GM23338 (cell line): Measurements from ENCODE around the gene PPP1R37. TPM values are rescaled to one million over a fixed set of nuclear protein-coding genes. Genes with fewer than 3 reads are reported as not detected.

Experiments used
- ATAC-seq: fragments of 200-7000 bp; cut with Tn5 transposase; 3 replicates; pipeline ENCODE4 v1.9.1; 2020
- DNase-seq: peaks from one replicate; pipeline ENCODE4 v3.0.0-alpha.2; 2015; ENCODE audit warnings: low spot score
- H2AFZ ChIP-seq: fragments of 200-600 bp; sonication (generic); 2 replicates; pipeline ENCODE4 v1.8.0; 2016; ENCODE audit warnings: antibody characterized with exemption, mild to moderate bottlenecking, moderate library complexity
- H3F3A ChIP-seq: fragments of 200-600 bp; sonication (generic); replicated peaks from 2 replicates; pipeline ENCODE4 v1.8.0; 2017; ENCODE audit warnings: antibody characterized with exemption, mixed run types, low read depth
- H3K27ac ChIP-seq: fragments of 200-600 bp; sonication (generic); 2 replicates; pipeline ENCODE4 v1.6.1; 2016; ENCODE audit warnings: low read depth
- H3K27me3 ChIP-seq: fragments of 200-600 bp; sonication (generic); 2 replicates; pipeline ENCODE4 v1.8.0; 2016; ENCODE audit warnings: mild to moderate bottlenecking, mixed run types, moderate library complexity; ENCODE audit not compliant: insufficient read depth
- H3K36me3 ChIP-seq: fragments of 200-600 bp; sonication (generic); 2 replicates; pipeline ENCODE4 v1.8.0; 2016; ENCODE audit warnings: mild to moderate bottlenecking; ENCODE audit not compliant: insufficient read depth
- H3K4me1 ChIP-seq: fragments of 200-600 bp; sonication (generic); 2 replicates; pipeline ENCODE4 v1.8.0; 2016; ENCODE audit warnings: mild to moderate bottlenecking, moderate library complexity; ENCODE audit not compliant: insufficient read depth
- H3K4me2 ChIP-seq: fragments of 200-600 bp; sonication (generic); 2 replicates; pipeline ENCODE4 v1.7.1; 2017; ENCODE audit warnings: mixed run types
- H3K4me3 ChIP-seq: fragments of 200-600 bp; sonication (generic); 2 replicates; pipeline ENCODE4 v1.6.1; 2016; ENCODE audit warnings: mixed run types
- H3K79me2 ChIP-seq: fragments of 200-600 bp; sonication (generic); replicated peaks from 2 replicates; pipeline ENCODE4 v1.8.0; 2017; ENCODE audit warnings: mild to moderate bottlenecking; ENCODE audit not compliant: insufficient read depth
- H3K9me2 ChIP-seq: fragments of 200-600 bp; sonication (generic); 2 replicates; pipeline ENCODE4 v1.8.0; 2017; ENCODE audit not compliant: insufficient read depth
- H4K20me1 ChIP-seq: fragments of 200-600 bp; sonication (generic); replicated peaks from 2 replicates; pipeline ENCODE4 v1.8.0; 2017; ENCODE audit warnings: mild to moderate bottlenecking; ENCODE audit not compliant: insufficient read depth
- H3K27ac Mint-ChIP-seq: 2 replicates; pipeline ENCODE4 v1.8.0; 2020; ENCODE audit warnings: inconsistent platforms, mild to moderate bottlenecking, moderate library complexity, mixed read lengths
- H3K27me3 Mint-ChIP-seq: 3 replicates; pipeline ENCODE4 v1.8.0; 2022; ENCODE audit warnings: low read depth, mild to moderate bottlenecking, moderate library complexity, mixed read lengths, inconsistent platforms; ENCODE audit not compliant: insufficient read depth, poor library complexity
- H3K36me3 Mint-ChIP-seq: 3 replicates; pipeline ENCODE4 v1.8.0; 2021; ENCODE audit warnings: low read depth, mild to moderate bottlenecking, inconsistent platforms, moderate library complexity, mixed read lengths
- H3K4me1 Mint-ChIP-seq: 3 replicates; pipeline ENCODE4 v1.8.0; 2020; ENCODE audit warnings: mild to moderate bottlenecking, inconsistent platforms, mixed read lengths
- H3K4me3 Mint-ChIP-seq: 3 replicates; pipeline ENCODE4 v1.8.0; 2021; ENCODE audit warnings: moderate library complexity, mild to moderate bottlenecking, inconsistent platforms, mixed read lengths
- H3K9me3 Mint-ChIP-seq: 3 replicates; pipeline ENCODE4 v1.8.0; 2020; ENCODE audit warnings: moderate library complexity, mild to moderate bottlenecking, inconsistent platforms, mixed read lengths
- JUNB ChIP-seq: IDR thresholded peaks from one replicate; pipeline ENCODE4 v1.6.1; 2016; ENCODE audit warnings: antibody characterized with exemption; ENCODE audit not compliant: unreplicated experiment
- POLR2AphosphoS5 ChIP-seq: IDR thresholded peaks from 2 replicates; pipeline ENCODE4 v1.6.1; 2016; ENCODE audit warnings: antibody characterized with exemption, low read depth
- STAT1 ChIP-seq: IDR thresholded peaks from one replicate; pipeline ENCODE4 v1.6.1; 2016; ENCODE audit warnings: antibody characterized with exemption; ENCODE audit not compliant: unreplicated experiment
- ZNF331 ChIP-seq: fragments of 250-450 bp; sonication (Bioruptor Pico); IDR thresholded peaks from 2 replicates; pipeline ENCODE4 v1.5.0; 2020; ENCODE audit warnings: low read depth, mild to moderate bottlenecking, moderate library complexity
- polyA plus RNA-seq: library from polyadenylated mRNA; unstranded; fragments of >200 nt; fragmentation: Nextera tagmentation; extraction: Ambion mirVana; gene quantifications from 2 replicates; pipeline ENCODE4 v1.2.1, GENCODE V29; 2016
- total RNA-seq: library from RNA; depleted of rRNA; stranded (reverse); fragments of >200 nt; shearing (Covaris generic); gene quantifications from 2 replicates; pipeline ENCODE4 v1.2.3, GENCODE V29; 2014
- TF ChIP-seq, protein P1 (sequence below): IDR thresholded peaks from 2 replicates; pipeline ENCODE4 v1.6.1; 2016; ENCODE audit warnings: antibody characterized with exemption
- TF ChIP-seq, protein P2 (sequence below): fragments of 250-450 bp; sonication (Bioruptor Pico); IDR thresholded peaks from 2 replicates; pipeline ENCODE4 v1.5.0; 2020; ENCODE audit warnings: mild to moderate bottlenecking, moderate library complexity

PPP1R37 gene
- total and polyA plus RNA-seq, 2 experiments from 2014 or later: 6.9 to 47.2 TPM

DNA sequence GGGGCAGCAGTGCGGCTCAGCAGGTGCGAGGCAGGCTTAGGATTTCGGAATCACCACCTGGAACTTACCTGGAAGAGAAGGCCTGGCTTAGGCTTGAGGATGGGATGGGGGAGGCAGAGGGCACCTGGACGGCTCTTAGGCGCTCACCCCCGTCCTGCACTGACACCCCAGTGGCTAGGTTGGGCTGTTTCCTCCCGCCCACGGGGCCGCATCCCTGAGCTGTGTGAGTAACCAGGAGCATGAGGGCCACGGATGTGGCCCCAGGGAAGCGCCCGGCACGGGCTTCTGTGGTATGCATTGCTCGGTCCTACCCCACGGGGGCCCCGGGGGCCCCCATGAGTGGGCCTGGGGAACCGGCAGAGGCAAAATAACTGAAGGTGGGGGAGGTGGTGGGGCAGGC lies 70.2 kb downstream of the PPP1R37 start:
- Histone ChIP-seq H3K27ac (no peak overlapping the region), H2AFZ (no peak overlapping the region), H3K36me3 (no peaks in the 10 kb centered on the region), H3K9me2 (no peaks in the 10 kb centered on the region), H3K79me2 (no peaks in the 10 kb centered on the region), H3K27me3 (no peaks in the 10 kb centered on the region), H4K20me1 (no peaks in the 10 kb centered on the region; the same call in 1 of the 2 replicates), H3K4me1 (0 out of 2 replicates have a peak, but pooled peaks cover 4% of the 10 kb centered on the region), H3K4me2 (no peak overlapping the region), H3F3A (no peaks in the 10 kb centered on the region; the same call in 1 of the 2 replicates), H3K4me3 (no peak overlapping the region)
- TF ChIP-seq, protein P1, sequence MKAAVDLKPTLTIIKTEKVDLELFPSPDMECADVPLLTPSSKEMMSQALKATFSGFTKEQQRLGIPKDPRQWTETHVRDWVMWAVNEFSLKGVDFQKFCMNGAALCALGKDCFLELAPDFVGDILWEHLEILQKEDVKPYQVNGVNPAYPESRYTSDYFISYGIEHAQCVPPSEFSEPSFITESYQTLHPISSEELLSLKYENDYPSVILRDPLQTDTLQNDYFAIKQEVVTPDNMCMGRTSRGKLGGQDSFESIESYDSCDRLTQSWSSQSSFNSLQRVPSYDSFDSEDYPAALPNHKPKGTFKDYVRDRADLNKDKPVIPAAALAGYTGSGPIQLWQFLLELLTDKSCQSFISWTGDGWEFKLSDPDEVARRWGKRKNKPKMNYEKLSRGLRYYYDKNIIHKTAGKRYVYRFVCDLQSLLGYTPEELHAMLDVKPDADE: no peak
- TF ChIP-seq, protein P2, sequence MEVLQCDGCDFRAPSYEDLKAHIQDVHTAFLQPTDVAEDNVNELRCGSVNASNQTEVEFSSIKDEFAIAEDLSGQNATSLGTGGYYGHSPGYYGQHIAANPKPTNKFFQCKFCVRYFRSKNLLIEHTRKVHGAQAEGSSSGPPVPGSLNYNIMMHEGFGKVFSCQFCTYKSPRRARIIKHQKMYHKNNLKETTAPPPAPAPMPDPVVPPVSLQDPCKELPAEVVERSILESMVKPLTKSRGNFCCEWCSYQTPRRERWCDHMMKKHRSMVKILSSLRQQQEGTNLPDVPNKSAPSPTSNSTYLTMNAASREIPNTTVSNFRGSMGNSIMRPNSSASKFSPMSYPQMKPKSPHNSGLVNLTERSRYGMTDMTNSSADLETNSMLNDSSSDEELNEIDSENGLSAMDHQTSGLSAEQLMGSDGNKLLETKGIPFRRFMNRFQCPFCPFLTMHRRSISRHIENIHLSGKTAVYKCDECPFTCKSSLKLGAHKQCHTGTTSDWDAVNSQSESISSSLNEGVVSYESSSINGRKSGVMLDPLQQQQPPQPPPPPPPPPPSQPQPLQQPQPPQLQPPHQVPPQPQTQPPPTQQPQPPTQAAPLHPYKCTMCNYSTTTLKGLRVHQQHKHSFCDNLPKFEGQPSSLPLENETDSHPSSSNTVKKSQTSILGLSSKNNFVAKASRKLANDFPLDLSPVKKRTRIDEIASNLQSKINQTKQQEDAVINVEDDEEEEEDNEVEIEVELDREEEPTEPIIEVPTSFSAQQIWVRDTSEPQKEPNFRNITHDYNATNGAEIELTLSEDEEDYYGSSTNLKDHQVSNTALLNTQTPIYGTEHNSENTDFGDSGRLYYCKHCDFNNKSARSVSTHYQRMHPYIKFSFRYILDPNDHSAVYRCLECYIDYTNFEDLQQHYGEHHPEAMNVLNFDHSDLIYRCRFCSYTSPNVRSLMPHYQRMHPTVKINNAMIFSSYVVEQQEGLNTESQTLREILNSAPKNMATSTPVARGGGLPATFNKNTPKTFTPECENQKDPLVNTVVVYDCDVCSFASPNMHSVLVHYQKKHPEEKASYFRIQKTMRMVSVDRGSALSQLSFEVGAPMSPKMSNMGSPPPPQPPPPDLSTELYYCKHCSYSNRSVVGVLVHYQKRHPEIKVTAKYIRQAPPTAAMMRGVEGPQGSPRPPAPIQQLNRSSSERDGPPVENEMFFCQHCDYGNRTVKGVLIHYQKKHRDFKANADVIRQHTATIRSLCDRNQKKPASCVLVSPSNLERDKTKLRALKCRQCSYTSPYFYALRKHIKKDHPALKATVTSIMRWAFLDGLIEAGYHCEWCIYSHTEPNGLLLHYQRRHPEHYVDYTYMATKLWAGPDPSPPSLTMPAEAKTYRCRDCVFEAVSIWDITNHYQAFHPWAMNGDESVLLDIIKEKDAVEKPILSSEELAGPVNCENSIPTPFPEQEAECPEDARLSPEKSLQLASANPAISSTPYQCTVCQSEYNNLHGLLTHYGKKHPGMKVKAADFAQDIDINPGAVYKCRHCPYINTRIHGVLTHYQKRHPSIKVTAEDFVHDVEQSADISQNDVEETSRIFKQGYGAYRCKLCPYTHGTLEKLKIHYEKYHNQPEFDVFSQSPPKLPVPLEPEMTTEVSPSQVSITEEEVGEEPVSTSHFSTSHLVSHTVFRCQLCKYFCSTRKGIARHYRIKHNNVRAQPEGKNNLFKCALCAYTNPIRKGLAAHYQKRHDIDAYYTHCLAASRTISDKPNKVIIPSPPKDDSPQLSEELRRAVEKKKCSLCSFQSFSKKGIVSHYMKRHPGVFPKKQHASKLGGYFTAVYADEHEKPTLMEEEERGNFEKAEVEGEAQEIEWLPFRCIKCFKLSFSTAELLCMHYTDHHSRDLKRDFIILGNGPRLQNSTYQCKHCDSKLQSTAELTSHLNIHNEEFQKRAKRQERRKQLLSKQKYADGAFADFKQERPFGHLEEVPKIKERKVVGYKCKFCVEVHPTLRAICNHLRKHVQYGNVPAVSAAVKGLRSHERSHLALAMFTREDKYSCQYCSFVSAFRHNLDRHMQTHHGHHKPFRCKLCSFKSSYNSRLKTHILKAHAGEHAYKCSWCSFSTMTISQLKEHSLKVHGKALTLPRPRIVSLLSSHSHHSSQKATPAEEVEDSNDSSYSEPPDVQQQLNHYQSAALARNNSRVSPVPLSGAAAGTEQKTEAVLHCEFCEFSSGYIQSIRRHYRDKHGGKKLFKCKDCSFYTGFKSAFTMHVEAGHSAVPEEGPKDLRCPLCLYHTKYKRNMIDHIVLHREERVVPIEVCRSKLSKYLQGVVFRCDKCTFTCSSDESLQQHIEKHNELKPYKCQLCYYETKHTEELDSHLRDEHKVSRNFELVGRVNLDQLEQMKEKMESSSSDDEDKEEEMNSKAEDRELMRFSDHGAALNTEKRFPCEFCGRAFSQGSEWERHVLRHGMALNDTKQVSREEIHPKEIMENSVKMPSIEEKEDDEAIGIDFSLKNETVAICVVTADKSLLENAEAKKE (CRISPR knock-in tag): no peak
- TF ChIP-seq STAT1 (no peak), ZNF331 (CRISPR knock-in tag) (no peak), JUNB (no peak), POLR2AphosphoS5 (no peak)
- Mint-ChIP-seq H3K4me3 (no peak overlapping the region), H3K9me3 (no peaks in the 10 kb centered on the region; the same call in 2 of the 3 replicates), H3K27me3 (peaks cover 14% of the 10 kb centered on the region), H3K27ac (no peak overlapping the region), H3K36me3 (no peaks in the 10 kb centered on the region), H3K4me1 (peaks cover 20% of the 10 kb centered on the region)
- ATAC-seq (no peak), DNase-seq (no peak)
